ENCODE measurements around the gene MGAT3. TPM values are rescaled to one million over a fixed set of nuclear protein-coding genes. Genes with fewer than 3 reads are reported as not detected.

The MGAT3 gene
- total and polyA plus RNA-seq, 9 of the 15 experiments (the other 6 are each of a cell fraction or from before 2014, with no cell fraction given), result 0.10 to 11.5 (median 4.6) TPM

DNA sequence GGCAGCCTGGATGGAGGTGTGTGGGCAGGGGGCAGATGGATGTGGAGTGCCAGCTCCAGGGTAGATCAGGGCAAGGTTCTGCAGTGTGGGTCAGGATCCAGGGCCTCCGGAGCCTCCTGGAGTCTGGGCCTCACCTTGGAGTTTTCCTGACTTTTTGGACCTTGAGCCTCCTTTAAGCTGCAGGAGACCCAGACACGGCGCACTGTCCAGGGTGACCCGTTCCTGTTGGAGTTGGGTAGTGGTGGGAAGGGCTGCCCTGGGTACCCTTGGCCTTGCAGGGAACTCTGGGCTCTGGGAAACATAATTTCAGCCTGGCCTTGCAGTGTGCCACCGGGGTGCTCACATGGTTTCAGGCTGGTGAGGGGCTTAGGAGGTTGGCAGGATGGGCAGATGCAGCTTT lies 17.0 kb downstream of the MGAT3 start:
- peak overlapping the region; percentile 44 to 88 for H3K9ac ChIP-seq (ENCODE audit: insufficient read depth in 1 of 2, low read depth in 2 of 2, low read length in 2 of 2)
- H3K36me3 ChIP-seq (ENCODE audit: control insufficient read depth, insufficient read depth, low read length), result peaks cover 9% of the 10 kb centered on the region; the same call in 2 of the 3 replicates
- FAIRE-seq (no peak), ATAC-seq (no peak), DNase-seq (ENCODE audit: extremely low read depth in 1 of 4, low spot score in 3 of 4) (no peak)
- H3K79me2 ChIP-seq (ENCODE audit: control insufficient read depth, insufficient read depth, low read length), result peaks cover 54% of the 10 kb centered on the region
- no peak overlapping the region for H2AFZ ChIP-seq (ENCODE audit: low read depth, low read length)
- no peaks in the 10 kb centered on the region for H3K27me3 ChIP-seq (ENCODE audit: control insufficient read depth in 2 of 2, insufficient read depth in 2 of 2, low read length in 2 of 2)
- no peaks in the 10 kb centered on the region for H4K20me1 ChIP-seq (replicated peaks; ENCODE audit: control insufficient read depth, insufficient read depth, low read length)
- in situ Hi-C loops (cut with MboI), result no loop called here
- intact Hi-C loops (cut with micrococcal nuclease), result no loop called here
- H3K4me2 ChIP-seq (ENCODE audit: insufficient read depth, low read length), result peak overlapping the region; percentile 14
- ChIA-PET POLR2A (interaction anchor here (1.8 kb wide), 1 partner anchor 12 kb away, joined by 5 read pairs; no protein-coding TSS in a partner anchor), CTCF (ENCODE audit: low intra/inter-chr PET ratio) (no interaction called here)
- no peak overlapping the region for H3K4me3 ChIP-seq
- no peaks in the 10 kb centered on the region for H3K9me1 ChIP-seq (ENCODE audit: control insufficient read depth, insufficient read depth, low read length)
- H3K9me3 ChIP-seq (replicated peaks; ENCODE audit: control insufficient read depth, insufficient read depth, low read depth, low read length), result no peaks in the 10 kb centered on the region
- H3K4me1 ChIP-seq (replicated peaks in 1 of 2; ENCODE audit: control insufficient read depth in 2 of 2, insufficient read depth in 2 of 2, low read length in 2 of 2), result peaks cover 51 to 86% of the 10 kb centered on the region in 2 experiments
- peak overlapping the region; percentile 92 for H3K27ac ChIP-seq (ENCODE audit: extremely low read depth, low read depth, low read length)
- BruUV-seq (replicated peaks), result no TSS peak
- TF ChIP-seq NRF1 (conservative IDR thresholded peaks at IDR 0.05 in 1 of 2, IDR thresholded peaks at IDR 0.05 in 1 of 2) (no peak), ZSCAN29 (IDR thresholded peaks at IDR 0.05) (no peak)
- TF ChIP-seq, protein P1, sequence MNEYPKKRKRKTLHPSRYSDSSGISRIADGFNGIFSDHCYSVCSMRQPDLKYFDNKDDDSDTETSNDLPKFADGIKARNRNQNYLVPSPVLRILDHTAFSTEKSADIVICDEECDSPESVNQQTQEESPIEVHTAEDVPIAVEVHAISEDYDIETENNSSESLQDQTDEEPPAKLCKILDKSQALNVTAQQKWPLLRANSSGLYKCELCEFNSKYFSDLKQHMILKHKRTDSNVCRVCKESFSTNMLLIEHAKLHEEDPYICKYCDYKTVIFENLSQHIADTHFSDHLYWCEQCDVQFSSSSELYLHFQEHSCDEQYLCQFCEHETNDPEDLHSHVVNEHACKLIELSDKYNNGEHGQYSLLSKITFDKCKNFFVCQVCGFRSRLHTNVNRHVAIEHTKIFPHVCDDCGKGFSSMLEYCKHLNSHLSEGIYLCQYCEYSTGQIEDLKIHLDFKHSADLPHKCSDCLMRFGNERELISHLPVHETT (CRISPR knock-in tag; conservative IDR thresholded peaks at IDR 0.05 in 1 of 2, IDR thresholded peaks at IDR 0.05 in 1 of 2), result no peak
- WGBS (ENCODE audit: insufficient coverage, low coverage, missing lambda C conversion rate), result 80% methylated on average over 5 of the region's 5 CpGs
